ENCODE data around the gene NPHP4.

The NPHP4 gene

DNA sequence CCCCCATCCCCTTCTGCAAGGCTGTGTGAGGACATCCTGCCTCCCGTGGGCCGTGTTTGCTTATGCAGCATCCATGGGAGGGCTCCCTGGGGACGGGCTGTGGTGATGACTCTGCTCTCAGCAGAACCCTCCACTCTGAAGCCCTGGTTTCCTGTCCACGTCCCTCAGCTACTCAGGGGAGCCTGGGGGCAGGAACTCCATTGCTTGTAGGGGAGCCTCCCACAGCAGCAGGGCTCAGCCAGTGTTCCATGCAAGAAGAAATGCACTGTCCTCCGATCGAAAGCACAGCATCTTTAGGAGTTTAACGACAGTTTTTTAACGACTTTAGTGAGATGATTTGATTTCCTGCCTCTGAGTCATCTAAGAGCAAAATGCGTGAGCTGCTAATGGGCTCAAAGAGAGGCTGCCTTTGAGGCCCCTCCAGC is 45.1 kb upstream of the NPHP4 start:
- TF ChIP-seq, protein P1, sequence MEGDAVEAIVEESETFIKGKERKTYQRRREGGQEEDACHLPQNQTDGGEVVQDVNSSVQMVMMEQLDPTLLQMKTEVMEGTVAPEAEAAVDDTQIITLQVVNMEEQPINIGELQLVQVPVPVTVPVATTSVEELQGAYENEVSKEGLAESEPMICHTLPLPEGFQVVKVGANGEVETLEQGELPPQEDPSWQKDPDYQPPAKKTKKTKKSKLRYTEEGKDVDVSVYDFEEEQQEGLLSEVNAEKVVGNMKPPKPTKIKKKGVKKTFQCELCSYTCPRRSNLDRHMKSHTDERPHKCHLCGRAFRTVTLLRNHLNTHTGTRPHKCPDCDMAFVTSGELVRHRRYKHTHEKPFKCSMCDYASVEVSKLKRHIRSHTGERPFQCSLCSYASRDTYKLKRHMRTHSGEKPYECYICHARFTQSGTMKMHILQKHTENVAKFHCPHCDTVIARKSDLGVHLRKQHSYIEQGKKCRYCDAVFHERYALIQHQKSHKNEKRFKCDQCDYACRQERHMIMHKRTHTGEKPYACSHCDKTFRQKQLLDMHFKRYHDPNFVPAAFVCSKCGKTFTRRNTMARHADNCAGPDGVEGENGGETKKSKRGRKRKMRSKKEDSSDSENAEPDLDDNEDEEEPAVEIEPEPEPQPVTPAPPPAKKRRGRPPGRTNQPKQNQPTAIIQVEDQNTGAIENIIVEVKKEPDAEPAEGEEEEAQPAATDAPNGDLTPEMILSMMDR (IDR thresholded peaks at IDR 0.05; ENCODE audit: control insufficient read depth, extremely low read depth, insufficient read depth) = no peak
- no peak for DNase-seq (ENCODE audit: low read depth)
- no peak overlapping the region for H3K4me3 ChIP-seq (ENCODE audit: low read depth, low read length)

- DNase-seq (ENCODE audit: low read depth) = no peak
- H3K4me3 ChIP-seq (ENCODE audit: low read depth, low read length) = no peak overlapping the region
- TF ChIP-seq, protein P1 (IDR thresholded peaks at IDR 0.05; ENCODE audit: control insufficient read depth, extremely low read depth, insufficient read depth) = no peak
Measured at GRCh38 chr1:6035719-6036118, 43.5 kb upstream of the NPHP4 start.

DNA sequence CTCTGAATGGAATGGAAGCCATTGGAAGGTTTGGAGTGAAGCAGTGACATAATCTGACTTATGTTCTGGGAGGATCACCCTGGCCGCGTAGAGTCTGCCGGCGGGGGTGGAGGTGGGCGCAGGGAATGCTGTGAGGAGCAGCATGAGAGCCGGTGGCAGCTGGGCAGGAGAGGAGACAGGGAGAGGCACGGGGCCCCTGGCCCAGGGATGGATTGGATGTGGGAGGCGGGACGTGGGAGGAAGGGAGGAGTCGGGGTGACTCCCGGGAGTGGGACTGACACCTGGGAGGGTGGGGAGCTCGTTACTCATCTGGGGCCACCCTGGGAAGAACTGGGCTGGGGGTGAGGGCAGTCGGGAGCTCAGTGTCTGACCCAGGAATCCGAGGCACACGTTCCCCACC is 43.1 kb upstream of the NPHP4 start:
- TF ChIP-seq, protein P1 (IDR thresholded peaks at IDR 0.05; ENCODE audit: control insufficient read depth, extremely low read depth, insufficient read depth) = no peak
- no peak overlapping the region for H3K4me3 ChIP-seq (ENCODE audit: low read depth, low read length)
- DNase-seq (ENCODE audit: low read depth) = no peak

DNA sequence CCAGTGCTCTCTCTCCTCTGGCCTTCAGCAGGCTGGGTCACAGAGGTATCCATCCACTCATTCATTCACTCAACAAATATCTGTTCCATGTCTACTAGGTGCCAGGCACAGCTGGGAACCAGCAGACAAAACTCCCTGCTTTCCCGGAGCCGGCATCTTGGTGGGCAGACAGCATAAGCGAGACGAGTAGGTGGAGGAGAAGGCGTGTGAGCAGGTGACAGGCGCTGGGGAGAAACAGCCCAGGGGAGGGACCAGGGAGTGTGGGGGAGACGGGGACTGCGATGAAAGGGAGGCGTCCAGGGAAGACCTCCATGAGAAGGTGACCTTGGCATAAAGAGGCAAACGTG is 42.5 kb upstream of the NPHP4 start:
- TF ChIP-seq, protein P1 (IDR thresholded peaks at IDR 0.05; ENCODE audit: control insufficient read depth, extremely low read depth, insufficient read depth) = no peak
- no peak overlapping the region for H3K4me3 ChIP-seq (ENCODE audit: low read depth, low read length)
- DNase-seq (ENCODE audit: low read depth) = no peak

GRCh38 chr1:6033986-6034749 is 41.9 kb upstream of the NPHP4 start:
- DNase-seq (ENCODE audit: low read depth) = no peak
- no peak overlapping the region for H3K4me3 ChIP-seq (ENCODE audit: low read depth, low read length)
- TF ChIP-seq, protein P1 (IDR thresholded peaks at IDR 0.05; ENCODE audit: control insufficient read depth, extremely low read depth, insufficient read depth) = peak; percentile 56

DNA sequence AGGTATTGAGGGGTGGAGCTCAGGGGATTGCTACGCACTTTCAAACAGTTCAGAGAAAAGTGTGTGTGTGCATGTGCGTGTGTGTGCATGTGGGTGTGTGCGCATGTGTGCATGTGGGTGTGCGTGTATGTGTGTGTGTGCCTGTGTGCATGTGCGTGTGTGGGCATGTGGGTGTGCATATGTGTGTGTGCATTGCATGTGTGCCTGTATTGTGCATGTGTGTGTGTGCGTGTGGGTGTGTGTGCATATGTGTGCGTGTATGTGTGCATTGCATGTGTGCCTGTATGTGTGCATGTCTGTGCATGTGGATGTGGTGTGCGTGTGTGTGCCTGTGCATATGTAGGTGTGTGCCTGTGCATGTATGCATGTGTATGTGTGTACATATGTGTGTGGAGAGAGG is 40.9 kb upstream of the NPHP4 start:
- DNase-seq (ENCODE audit: low read depth) = no peak
- H3K4me3 ChIP-seq (ENCODE audit: low read depth, low read length) = no peak overlapping the region
- TF ChIP-seq, protein P1 (IDR thresholded peaks at IDR 0.05; ENCODE audit: control insufficient read depth, extremely low read depth, insufficient read depth) = no peak
